Thymus (tissue), 11 donors: ENCODE data around the gene ARHGDIG. TPM values are rescaled to one million over a fixed set of nuclear protein-coding genes. Genes with fewer than 3 reads are reported as not detected.
"Not testable (repeated sequence)": the region's sequence is repeated elsewhere in the genome, so short reads cannot be mapped to it uniquely, and the experiment has no call there.

ENCODE experiments used
- DNase-seq, 9 donors: peaks; one replicate each; pipeline ENCODE4 v3.0.0-alpha.2; 2013; ENCODE audit warnings: low spot score in 9 of 9, low read depth in 6 of 9, missing footprints in 1 of 9
- H3K27ac ChIP-seq, 2 donors: one replicate each; pipeline ENCODE4 v1.5.1; 2013; ENCODE audit warnings: control low read depth in 1 of 2, low read depth in 1 of 2, low read length in 1 of 2, mild to moderate bottlenecking in 1 of 2, moderate library complexity in 1 of 2
- H3K27me3 ChIP-seq, 2 donors: one replicate each; pipeline ENCODE4 v1.5.1; 2013; ENCODE audit warnings: low read length in 1 of 2; ENCODE audit not compliant: control insufficient read depth in 2 of 2, insufficient read depth in 1 of 2
- H3K36me3 ChIP-seq, 2 donors: one replicate each; pipeline ENCODE4 v1.5.1; 2013; ENCODE audit warnings: low read length in 1 of 2, mild to moderate bottlenecking in 1 of 2, moderate library complexity in 1 of 2; ENCODE audit not compliant: control insufficient read depth in 2 of 2, insufficient read depth in 2 of 2
- H3K4me1 ChIP-seq, 2 donors: one replicate each; pipeline ENCODE4 v1.5.1; 2013; ENCODE audit warnings: low read length in 2 of 2; ENCODE audit not compliant: control insufficient read depth in 2 of 2, insufficient read depth in 2 of 2
- H3K4me3 ChIP-seq, 2 donors: one replicate each; pipeline ENCODE4 v1.5.1; 2013; ENCODE audit warnings: low read length in 2 of 2, control low read depth in 1 of 2, mild to moderate bottlenecking in 1 of 2
- H3K9me3 ChIP-seq, 2 donors: one replicate each; pipeline ENCODE4 v1.5.1; 2013; ENCODE audit warnings: low read length in 1 of 2, mild to moderate bottlenecking in 1 of 2; ENCODE audit not compliant: control insufficient read depth in 2 of 2, insufficient read depth in 1 of 2
- WGBS: extraction: QIAGEN DNeasy Blood & Tissue Kit; methylation state at CpG from one replicate; pipeline ENCODE4 v1.1.7; 2013; 5-methylcytosine and 5-hydroxymethylcytosine counted together
- polyA plus RNA-seq: library from polyadenylated mRNA; stranded (reverse); fragments of 200-250 nt; gene quantifications from one replicate; pipeline ENCODE4 v1.2.3, GENCODE V29; 2013
- total RNA-seq: library from RNA; stranded (reverse); fragments of 120-200 nt; gene quantifications from one replicate; pipeline ENCODE4 v1.2.4, GENCODE V29; 2013
- donor health status: healthy.

Gene ARHGDIG
- total and polyA plus RNA-seq, 2 donors = 0.09 to 0.52 TPM

DNA sequence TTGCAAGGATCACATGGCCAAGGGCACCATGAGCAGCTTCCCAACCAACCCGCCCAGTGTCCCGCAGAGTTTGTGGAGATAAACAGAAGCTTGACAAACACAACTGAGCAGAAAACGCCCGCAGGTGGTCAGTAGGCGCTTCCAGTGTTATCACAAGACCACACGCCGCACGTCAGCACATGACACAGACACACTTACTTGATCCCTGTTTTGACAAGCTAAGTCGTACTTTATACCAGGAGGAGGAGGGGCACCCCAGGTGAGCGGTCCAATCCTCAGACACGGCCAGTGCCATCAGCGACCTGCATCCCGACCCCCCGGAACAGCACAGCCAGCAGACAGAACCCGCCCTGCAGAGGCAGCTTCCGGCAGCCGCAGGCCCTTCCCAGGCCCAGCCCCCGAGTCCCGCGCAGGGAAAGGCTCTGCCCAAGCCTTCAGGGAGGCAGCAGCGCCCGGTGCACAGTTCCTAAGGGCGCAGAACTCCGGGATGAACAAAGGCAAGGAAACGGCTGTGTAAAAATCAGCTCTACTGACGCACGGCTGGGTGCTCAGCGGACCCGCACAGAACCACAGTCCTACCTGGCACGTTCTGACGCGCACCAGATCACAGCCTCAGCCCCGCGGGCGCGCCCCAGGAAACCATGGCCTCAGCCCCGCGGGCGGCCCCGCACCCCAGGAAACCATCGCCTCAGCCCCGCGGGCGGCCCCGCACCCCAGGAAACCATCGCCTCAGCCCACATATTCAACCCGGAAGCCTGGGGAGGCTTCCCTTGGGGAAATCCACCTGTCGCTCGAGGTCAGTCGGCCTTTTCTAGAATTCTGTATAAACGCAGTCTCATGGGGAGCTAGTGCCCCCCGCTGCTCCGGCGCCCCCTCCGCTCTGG is 44.3 kb downstream of the ARHGDIG start:
- 15% methylated on average over 55 of the region's 55 CpGs for WGBS
- H3K27me3 ChIP-seq = no peaks in the 10 kb centered on the region
- peak in 4 of 9 donors; percentile 17 to 63 (median 41) for DNase-seq
- peak overlapping the region; percentile 41 to 74 for H3K27ac ChIP-seq
- H3K9me3 ChIP-seq = no peaks in the 10 kb centered on the region
- H3K4me3 ChIP-seq = peak overlapping the region; percentile 10 to 42
- peaks cover 5 to 6% of the 10 kb centered on the region in 2 donors for H3K36me3 ChIP-seq
- peaks cover 21 to 23% of the 10 kb centered on the region in 2 donors for H3K4me1 ChIP-seq

GRCh38 chr16:325375-326145 is 45.2 kb downstream of the ARHGDIG start:
- no peak for DNase-seq

GRCh38 chr16:330741-331140 is 50.4 kb downstream of the ARHGDIG start:
- H3K27ac ChIP-seq = no peak overlapping the region
- H3K27me3 ChIP-seq = no peaks in the 10 kb centered on the region
- peaks cover 0 to 8% of the 10 kb centered on the region in 2 donors for H3K36me3 ChIP-seq
- H3K4me1 ChIP-seq = peaks cover 2 to 3% of the 10 kb centered on the region in 2 donors
- WGBS = 94% methylated on average over 2 of the region's 2 CpGs
- no peak for DNase-seq
- H3K9me3 ChIP-seq = no peaks in the 10 kb centered on the region
- no peak overlapping the region for H3K4me3 ChIP-seq

More at GRCh38 chr16:325375-326145, 45.2 kb downstream of the ARHGDIG start:
- peaks cover 6% of the 10 kb centered on the region in 2 donors for H3K36me3 ChIP-seq
- WGBS = 78% methylated on average over 28 of the region's 28 CpGs
- H3K27ac ChIP-seq = peak overlapping the region in 1 of 2 donors; percentile 52
- H3K4me3 ChIP-seq = peak overlapping the region in 1 of 2 donors; percentile 42
- H3K27me3 ChIP-seq = no peaks in the 10 kb centered on the region
- H3K4me1 ChIP-seq = peaks cover 21 to 23% of the 10 kb centered on the region in 2 donors
- no peaks in the 10 kb centered on the region for H3K9me3 ChIP-seq

DNA sequence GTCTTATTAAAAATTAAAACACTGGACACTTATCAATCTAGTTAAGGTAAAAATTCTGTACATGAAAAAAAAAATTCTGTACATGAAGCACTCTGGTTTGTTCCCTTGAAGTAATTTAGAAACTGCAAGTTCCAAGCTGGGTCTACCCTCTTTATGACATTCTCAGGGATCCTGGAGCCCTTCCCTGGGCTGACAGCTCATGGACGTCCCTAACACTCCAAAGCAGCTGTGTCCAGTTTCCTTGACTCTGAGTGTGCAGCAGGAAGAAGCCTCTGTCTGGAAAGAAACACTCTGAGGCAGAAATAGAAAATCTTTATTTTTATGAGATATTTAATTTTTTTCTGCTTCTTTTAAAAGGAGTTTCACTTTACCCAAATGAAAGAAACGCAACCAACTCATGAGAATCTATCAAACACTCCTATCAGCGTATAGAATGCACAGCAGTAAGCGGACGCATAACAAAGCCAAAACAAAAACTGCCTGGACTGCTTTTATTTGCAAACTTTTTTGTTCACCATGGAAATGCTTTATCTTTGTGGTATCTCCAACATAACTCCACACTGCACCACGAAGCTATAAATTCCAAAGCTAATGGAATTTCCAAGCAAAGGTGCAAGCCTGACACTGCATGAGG is 50.9 kb downstream of the ARHGDIG start:
- H3K27ac ChIP-seq, H3K4me1 ChIP-seq, DNase-seq, H3K9me3 ChIP-seq, H3K36me3 ChIP-seq, H3K27me3 ChIP-seq, H3K4me3 ChIP-seq: not testable (repeated sequence)
- 94% methylated on average over 6 of the region's 6 CpGs for WGBS

Other genes starting within 250 kb of the ARHGDIG start
- gene POLR3K, start 227.0 kb upstream of the ARHGDIG start, total RNA-seq = 8.6 TPM
- 10.6 TPM for gene POLR3K, start 227.0 kb upstream of the ARHGDIG start, polyA plus RNA-seq
- 33.7 TPM for gene SNRNP25, start 226.8 kb upstream of the ARHGDIG start, total RNA-seq
- gene SNRNP25, start 226.8 kb upstream of the ARHGDIG start, polyA plus RNA-seq = 23.3 TPM
- 1.9 TPM for gene RHBDF1, start 208.0 kb upstream of the ARHGDIG start, total RNA-seq
- 10.7 TPM for gene RHBDF1, start 208.0 kb upstream of the ARHGDIG start, polyA plus RNA-seq
- 45.1 TPM for gene MPG, start 202.4 kb upstream of the ARHGDIG start, total RNA-seq
- 58.1 TPM for gene MPG, start 202.4 kb upstream of the ARHGDIG start, polyA plus RNA-seq
- gene NPRL3, start 141.9 kb upstream of the ARHGDIG start, total RNA-seq = 2.8 TPM
- gene NPRL3, start 141.9 kb upstream of the ARHGDIG start, polyA plus RNA-seq = 16.7 TPM
- gene HBZ, start 127.9 kb upstream of the ARHGDIG start, total RNA-seq = 3.2 TPM
- gene HBZ, start 127.9 kb upstream of the ARHGDIG start, polyA plus RNA-seq = 0.34 TPM
- gene HBM, start 114.6 kb upstream of the ARHGDIG start, total RNA-seq = 25.3 TPM
- not detected for gene HBM, start 114.6 kb upstream of the ARHGDIG start, polyA plus RNA-seq
- gene HBA2, start 107.7 kb upstream of the ARHGDIG start, total RNA-seq = 595 TPM
- 19.8 TPM for gene HBA2, start 107.7 kb upstream of the ARHGDIG start, polyA plus RNA-seq
- 222 TPM for gene HBA1, start 103.9 kb upstream of the ARHGDIG start, total RNA-seq
- gene HBA1, start 103.9 kb upstream of the ARHGDIG start, polyA plus RNA-seq = 9.9 TPM
- 1.9 TPM for gene HBQ1, start 100.1 kb upstream of the ARHGDIG start, total RNA-seq
- 0.30 TPM for gene HBQ1, start 100.1 kb upstream of the ARHGDIG start, polyA plus RNA-seq
- gene LUC7L, start 51.1 kb upstream of the ARHGDIG start, total RNA-seq = 64.7 TPM
- gene LUC7L, start 51.1 kb upstream of the ARHGDIG start, polyA plus RNA-seq = 458 TPM
- gene FAM234A, start 45.8 kb upstream of the ARHGDIG start, total RNA-seq = 12.7 TPM
- 28.3 TPM for gene FAM234A, start 45.8 kb upstream of the ARHGDIG start, polyA plus RNA-seq
- gene RGS11, start 4.6 kb upstream of the ARHGDIG start, total RNA-seq = not detected
- 1.3 TPM for gene RGS11, start 4.6 kb upstream of the ARHGDIG start, polyA plus RNA-seq
- gene PDIA2, start 2.6 kb downstream of the ARHGDIG start, total RNA-seq = 0.14 TPM
- gene PDIA2, start 2.6 kb downstream of the ARHGDIG start, polyA plus RNA-seq = 1.8 TPM
- gene AXIN1, start 72.1 kb downstream of the ARHGDIG start, total RNA-seq = 20.0 TPM
- 24.1 TPM for gene AXIN1, start 72.1 kb downstream of the ARHGDIG start, polyA plus RNA-seq
- gene MRPL28, start 89.9 kb downstream of the ARHGDIG start, total RNA-seq = 64.2 TPM
- gene MRPL28, start 89.9 kb downstream of the ARHGDIG start, polyA plus RNA-seq = 79.4 TPM
- 22.1 TPM for gene PGAP6, start 101.4 kb downstream of the ARHGDIG start, total RNA-seq
- 47.4 TPM for gene PGAP6, start 101.4 kb downstream of the ARHGDIG start, polyA plus RNA-seq
- 57.1 TPM for gene NME4, start 116.6 kb downstream of the ARHGDIG start, total RNA-seq
- 34.4 TPM for gene NME4, start 116.6 kb downstream of the ARHGDIG start, polyA plus RNA-seq
- gene DECR2, start 121.3 kb downstream of the ARHGDIG start, total RNA-seq = 4.5 TPM
- gene DECR2, start 121.3 kb downstream of the ARHGDIG start, polyA plus RNA-seq = 14.2 TPM
- 6.8 TPM for gene RAB11FIP3, start 145.1 kb downstream of the ARHGDIG start, total RNA-seq
- 26.7 TPM for gene RAB11FIP3, start 145.1 kb downstream of the ARHGDIG start, polyA plus RNA-seq
- 16.8 TPM for gene CAPN15, start 247.1 kb downstream of the ARHGDIG start, total RNA-seq
- 40.4 TPM for gene CAPN15, start 247.1 kb downstream of the ARHGDIG start, polyA plus RNA-seq